SK-N-DZ (cell line): ENCODE results near the gene TBCD.
A peak's percentile ranks its signal among the peaks of the same experiment; 100 is the strongest.

Experiments
- DNase-seq: peaks from one replicate; pipeline ENCODE4 v3.0.0-alpha.2; 2015; ENCODE audit warnings: low spot score

Gene TBCD

DNA sequence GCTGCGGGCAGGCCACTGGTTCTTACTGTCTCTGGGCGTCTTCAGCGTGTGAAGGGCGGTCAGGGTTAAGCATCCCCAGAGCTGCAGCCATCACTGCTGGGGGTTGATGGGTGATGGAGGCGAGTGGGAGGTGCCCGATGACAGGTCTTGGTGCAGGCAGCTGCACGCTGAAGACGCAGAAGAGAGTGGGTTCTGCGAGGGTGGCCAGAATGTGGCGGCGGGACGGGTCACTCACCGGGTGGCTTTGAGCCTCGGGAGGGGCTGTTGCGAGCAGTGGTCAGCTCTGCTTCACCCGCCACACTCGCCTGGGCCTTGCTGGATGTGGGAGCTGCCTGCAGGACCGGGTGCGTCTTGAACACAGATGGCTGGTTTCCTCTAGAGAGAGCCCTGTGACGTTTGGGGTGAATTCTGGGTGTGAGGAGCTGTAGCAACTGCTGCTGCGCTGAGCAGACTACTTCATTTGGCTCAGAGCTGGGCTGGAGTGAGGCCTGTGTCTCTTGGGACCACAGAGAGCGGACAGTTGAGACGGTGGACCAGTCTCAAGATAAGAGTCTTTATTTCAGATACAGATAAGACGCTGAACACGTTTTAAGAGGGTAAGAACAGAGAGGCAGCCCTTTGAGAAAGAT is 132.6 kb downstream of the TBCD start:
- DNase-seq, result peak; percentile 61

DNA sequence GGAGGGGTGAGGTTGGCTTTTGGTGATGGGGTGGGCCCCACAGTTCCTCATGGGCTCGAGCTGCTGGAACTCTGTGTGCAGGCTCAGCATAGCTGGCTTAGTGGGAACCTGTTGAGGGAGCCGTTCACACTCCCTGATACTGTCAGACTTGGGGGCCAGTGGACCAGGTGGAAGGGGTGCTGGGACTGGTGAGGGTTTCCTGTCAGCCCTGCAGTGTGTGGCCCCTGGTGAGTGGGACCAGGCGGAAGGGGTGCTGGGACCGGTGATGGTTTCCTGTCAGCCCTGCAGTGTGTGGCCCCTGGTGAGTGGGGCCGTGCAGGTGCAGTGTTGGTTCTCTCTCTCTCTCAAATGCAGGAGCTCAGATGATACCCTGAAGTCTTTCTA is 133.1 kb downstream of the TBCD start:
- no peak for DNase-seq

DNA sequence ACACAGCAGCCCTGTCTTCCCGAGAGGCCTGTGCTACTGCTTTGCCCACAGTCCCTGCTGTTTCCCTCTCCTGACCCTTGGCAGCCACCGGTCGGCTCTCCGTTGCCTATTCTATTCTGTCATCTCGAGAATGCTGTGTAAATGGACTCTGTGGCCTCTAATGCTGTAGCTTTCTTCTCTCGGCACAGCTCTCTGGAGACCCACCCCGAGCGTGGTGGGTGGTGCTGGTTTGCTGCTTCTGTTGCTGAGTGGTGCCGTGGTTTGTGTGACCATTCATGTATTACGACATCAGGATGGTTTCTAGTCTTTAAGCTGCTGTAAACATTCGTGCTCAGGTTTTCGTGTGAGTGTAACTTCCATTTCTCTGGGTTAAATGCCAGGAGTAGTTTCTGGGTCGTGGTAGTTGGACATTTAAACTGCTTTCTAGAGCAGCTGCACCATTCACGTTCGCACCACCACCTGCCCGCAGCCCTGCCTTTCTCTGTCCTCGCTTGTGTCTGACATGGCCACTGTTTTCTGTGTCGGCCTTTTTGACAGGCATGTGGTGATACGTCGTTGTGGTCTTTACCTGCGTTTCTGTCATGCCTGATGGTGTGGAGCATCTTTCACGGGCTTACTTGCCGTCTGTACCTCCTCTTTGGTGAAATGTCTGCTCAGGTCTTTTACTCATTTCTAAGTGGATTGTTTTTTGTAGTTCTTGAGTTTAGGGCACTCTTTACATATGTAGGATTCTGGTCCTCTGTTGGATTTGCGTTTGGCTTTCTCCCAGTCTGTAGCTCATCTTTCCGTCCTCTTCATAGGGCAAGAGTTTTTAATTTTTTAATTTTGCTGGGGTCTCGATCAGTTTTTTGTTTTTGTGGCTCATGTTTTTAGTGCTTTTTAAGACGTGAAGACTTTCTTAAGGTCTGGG is 135.6 kb downstream of the TBCD start:
- no peak for DNase-seq

DNA sequence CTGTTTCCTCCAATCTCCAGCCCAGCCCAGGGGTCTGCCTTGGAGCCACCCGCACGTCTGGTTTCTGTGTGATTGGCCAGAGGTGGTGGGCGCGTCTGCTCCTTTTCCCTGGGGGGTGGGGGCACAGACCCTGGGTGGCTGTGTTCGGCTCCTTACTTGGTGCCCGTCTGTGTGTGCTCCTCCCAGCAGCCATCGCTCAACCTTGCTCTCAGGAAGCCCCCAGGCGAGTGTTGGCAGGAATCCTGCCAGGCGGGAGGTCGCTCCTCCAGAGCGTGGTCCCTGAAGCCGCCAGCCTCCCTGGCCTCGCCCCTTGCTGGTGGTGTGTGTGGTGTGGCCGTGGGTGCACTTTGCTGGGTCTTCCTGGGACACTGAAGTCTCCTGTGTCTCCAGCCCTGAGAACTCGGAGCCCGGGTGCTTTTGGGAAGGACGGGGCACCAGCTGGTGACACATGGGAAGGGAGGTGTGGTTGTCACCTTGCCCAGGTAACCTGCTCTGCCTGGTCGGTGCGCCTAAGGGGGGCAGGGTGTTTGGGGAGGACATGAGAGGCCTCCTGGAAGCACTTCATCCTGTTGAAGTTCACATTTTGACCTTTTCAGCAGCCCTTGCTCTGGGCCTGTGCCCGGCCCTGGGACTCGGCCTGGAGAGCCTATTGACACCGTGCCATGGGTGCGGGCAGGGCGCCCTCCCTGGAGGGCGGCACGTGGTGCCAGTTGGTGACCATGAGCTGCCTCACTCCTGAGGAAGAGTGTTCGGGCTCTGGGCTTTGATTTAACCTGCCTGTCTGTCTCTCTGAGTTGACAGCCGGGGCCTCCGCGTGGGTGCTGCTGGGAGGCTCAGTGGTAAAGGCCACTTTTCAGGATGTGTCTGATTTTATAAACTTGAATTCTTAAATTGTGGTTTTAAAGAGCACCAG is 137.0 kb downstream of the TBCD start:
- DNase-seq, result no peak

DNA sequence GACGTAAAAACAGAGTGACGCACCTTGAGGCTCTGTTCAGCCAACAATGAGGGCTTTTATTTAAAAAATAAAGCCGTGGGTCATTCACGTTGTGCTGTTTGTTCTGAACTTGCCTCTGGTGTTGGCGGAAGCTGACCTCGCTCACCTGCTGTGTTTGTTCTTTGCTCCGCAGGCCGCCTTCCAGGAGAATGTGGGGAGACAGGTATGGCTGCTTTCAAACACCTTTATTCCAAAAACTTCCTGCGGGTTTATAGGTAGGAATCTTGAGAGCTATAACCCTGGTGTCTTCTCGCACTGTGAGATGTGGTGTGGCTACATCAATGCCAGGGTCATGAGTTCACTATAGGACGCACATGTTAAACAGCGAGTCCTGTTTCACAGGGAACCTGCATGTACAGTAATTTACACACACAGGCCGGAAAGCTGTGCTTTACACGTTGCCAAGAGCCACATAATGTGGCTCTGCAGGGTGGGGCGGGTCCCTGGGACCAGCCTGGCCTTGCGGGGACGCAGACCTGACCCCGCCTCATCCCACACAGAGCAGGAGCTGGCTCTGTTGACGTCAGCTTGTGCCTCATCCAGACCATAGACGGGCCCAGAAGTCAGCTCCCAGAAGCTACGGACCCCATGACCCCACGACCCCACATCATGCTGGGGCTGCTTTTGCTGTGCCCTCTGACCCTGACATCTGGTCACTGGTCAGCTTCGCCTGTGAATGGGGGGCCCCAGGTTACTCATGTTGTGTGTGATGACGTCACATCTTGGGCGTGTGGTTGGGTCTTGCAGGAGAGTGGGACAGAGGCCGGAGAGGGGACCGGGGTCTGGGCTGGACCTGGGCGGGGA is 137.9 kb downstream of the TBCD start:
- DNase-seq, result no peak

DNA sequence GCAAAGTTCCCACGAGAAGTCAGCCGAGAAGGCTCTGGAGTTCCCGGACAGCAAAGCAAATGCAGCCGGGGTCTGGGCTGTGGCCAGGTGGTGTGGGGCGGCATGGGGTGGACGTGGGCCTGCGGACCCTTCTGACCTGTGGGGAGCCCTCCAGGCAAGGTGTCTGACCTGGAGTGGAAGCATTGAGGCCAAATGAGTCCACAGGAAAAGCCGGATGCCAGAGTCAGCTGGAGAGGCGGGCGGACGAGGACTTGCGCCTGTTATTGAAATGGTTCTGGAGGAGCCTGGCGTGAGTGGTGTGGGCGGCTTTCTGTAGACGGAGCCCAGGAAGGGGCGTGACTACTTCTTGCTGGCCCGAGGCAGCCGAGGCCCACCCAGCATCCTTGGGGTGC is 138.5 kb downstream of the TBCD start:
- no peak for DNase-seq

DNA sequence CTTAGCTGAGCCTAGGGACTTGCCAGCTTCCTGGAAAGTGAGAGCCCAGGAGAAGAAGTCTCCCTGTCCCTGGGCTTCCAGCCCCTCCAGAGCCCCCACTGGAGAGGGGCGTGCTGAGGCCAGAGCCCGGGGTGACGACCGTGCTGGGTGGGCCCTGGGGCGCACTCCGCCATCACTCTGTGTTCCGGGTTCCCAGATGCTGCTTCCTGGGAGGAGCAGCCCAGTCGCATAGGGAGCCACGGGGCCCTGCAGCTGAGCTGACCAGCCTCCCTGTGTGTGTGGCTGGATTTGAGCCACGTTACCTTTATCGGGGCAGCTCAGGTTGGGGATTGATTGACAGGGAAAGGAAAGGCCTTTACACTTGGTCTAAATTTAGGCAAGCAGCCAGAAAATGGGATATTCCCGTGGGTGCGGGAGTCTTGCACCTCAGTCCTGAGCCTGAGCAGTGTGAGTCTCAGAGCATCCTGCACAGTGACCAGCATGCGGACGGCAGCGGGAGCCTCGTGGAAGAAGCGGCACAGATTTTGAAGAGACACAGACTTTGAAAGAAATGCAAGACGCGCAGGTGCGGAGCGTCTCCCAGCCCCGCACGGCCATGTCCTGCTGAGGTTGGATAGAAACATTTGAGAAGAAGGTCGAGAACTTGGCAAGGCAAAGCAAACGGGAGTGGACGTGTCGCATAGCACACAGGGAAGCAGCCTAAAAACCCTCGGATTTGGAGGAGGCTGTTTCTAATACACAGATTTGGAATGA is 139.2 kb downstream of the TBCD start:
- no peak for DNase-seq

DNA sequence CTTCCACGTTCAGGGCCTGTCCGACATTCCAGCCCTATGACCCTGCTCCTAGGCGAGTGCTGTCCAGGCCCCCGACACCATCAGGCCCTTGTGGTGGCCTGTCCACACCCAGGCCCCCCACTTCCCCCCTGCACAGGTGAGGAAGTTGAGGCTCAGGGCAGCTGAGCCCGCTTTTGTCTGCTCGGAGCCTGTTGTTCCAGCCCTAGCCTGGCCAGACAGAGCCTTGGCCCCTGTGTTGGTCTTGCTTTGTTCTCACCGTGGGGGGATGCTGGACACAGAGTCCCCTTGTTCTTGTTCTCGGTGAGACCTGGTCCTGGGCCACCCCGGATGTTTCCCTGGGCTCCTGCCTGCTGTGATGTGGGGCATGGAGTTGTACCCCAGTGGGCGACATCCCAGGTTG is 140.0 kb downstream of the TBCD start:
- no peak for DNase-seq

DNA sequence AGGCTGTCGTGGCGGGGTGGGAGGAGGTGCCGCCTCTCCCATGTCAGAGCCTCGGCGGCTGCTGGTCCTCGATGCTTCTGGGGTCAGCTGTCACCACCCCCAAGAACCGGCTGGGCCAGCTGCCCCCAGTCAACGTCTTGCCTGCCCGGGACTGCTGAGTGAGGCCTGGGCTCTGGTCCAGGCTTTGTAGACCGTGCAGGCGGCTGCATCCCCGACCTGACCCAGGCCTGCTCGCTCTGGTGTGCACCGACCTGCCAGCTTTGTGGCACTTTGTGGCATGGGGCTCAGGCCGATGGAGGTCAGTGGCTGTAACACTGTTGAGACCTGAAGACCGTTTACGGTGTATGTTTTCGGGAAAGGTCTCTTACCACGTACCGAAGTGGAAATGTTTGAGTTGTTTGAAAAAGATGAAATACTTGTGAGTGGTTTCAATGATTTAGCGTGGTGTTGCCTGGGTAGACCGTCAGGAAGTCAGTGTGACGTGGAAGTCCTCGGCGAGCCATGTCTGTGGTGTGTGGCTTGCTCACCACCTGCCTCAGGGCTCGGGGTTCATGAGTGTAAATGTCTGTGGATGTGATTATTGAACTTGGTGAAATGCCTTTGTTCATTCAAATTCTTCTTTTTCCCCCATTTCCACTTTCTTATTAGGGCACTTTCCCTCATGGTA is 141.2 kb downstream of the TBCD start:
- DNase-seq, result no peak

DNA sequence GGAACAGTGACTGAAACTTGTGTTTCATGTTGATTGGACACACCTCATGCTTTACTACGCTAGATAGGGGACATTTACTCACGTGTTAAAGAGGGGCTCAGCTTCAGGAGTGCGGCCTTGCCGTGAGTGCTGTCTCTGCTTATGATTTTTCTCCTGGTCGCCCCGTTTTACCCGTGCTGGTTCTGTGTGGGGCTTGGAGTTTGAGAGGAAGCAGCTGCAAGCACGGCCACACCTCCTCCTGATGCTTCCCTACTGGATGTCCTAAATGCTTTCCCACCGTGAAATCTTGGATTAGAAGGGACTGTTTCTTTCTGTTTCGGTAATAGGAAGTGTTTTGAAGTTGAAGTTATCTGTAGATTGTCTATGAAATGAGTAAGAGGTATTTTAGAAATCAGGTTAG is 141.9 kb downstream of the TBCD start:
- DNase-seq, result no peak

DNA sequence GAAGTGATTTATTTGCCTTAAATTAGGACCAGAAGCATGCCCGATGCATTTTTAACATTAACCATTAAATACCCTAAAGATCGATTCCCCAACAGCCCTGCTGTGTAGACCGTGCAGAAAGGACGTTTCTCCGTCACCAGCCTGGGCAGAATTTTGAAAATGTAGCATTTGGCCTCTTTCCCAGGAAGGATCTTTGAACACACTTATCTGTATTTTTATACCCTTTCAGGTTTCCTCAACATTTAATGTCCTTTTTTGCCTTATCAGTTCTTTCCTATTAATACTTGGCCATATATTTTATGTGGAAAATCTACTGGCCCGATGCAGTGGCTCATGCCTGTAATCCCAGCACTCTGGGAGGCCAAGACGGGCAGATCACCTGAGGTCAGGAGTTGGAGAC is 142.5 kb downstream of the TBCD start:
- no peak for DNase-seq

DNA sequence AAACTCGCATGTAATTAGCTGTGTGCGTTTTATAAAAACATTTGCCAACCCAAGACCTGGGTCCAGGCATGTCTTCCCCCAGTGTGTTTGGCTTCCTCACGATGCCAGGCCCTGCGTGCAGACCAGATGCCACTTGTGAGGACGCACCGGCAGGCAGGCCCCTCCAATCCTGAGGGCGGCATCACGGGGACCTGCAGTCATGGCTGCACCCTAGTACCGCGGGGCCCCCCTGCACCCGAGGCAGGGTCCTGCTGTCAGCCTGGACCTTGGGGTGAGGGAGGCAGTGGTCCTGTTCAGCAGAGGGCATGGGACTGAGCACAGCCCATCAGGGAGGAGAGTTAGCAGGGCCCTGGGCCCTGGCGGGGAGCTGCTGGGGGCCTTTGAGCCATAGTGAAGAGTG is 143.2 kb downstream of the TBCD start:
- no peak for DNase-seq

DNA sequence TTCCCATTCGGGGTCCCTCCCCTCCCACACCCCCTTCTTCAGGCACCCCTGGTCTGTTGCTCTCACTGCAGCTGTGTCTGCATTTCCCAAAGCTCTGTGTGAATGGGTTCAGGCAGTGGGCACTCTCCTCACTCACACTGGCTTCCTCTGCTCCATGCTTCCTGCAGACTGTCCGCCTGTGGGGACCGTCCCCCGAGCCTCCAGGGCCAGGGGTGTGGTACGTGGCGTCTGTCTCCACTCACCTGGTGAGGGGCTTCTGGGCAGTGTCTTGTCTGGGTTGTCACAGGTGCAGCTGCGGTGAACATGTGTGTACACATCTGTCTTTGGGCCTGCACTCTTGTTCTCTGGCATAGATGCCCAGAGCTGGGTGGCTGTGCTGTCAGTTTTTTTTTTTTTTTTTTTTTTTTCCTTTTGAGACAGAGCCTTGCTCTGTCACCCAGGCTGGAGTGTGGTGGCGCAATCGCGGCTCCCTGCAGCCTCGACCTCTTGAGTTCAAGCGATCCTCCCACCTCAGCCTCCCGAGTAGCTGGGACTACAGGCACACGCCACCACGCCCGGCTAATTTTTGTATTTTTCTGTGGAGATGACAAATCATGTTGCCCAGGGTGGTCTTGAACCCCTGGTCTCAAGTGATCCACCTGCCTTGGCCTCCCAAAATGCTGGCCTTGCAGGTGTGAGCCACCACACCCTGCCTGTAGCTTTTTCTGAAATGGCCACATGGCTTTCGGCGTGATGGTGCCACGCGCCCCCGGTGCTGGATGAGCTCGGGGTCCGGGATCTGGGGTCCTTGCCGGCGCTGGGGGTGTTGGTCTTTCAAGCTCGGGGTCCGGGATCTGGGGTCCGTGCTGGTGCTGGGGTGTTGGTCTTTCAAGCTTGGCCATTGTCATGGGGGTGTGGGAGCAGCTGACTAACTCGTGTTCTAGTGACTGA is 144.5 kb downstream of the TBCD start:
- DNase-seq, result no peak

DNA sequence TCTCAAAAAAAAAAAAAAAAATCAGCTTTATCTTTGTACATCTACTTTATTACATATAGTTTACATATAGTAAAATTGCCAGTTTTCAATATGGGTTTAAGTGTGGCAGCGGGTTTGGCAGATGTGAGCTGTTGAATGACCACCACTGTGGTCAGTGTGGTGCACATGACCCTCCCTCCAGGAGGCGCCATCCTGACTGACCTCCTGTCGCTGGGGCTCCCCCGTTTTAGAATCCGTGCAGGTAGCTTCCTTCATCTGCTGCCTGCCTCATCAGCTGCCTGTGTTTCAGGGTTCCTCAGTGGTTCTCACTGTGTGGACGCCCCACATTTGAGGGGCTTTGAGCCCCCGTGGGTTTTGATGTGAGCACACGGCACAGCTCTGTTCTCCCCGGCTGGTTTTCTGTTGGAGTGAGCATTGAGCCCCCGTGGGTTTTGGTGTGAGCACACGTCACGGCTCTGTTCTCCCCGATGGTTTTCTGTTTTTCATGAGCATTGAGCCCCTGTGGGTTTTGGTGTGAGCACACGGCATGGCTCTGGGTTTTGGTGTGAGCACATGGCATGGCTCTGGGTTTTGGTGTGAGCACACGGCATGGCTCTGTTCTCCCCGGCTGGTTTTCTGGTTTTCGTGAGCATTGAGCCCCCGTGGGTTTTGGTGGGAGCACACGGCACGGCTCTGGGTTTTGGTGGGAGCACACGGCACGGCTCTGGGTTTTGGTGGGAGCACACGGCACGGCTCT is 145.8 kb downstream of the TBCD start:
- no peak for DNase-seq

DNA sequence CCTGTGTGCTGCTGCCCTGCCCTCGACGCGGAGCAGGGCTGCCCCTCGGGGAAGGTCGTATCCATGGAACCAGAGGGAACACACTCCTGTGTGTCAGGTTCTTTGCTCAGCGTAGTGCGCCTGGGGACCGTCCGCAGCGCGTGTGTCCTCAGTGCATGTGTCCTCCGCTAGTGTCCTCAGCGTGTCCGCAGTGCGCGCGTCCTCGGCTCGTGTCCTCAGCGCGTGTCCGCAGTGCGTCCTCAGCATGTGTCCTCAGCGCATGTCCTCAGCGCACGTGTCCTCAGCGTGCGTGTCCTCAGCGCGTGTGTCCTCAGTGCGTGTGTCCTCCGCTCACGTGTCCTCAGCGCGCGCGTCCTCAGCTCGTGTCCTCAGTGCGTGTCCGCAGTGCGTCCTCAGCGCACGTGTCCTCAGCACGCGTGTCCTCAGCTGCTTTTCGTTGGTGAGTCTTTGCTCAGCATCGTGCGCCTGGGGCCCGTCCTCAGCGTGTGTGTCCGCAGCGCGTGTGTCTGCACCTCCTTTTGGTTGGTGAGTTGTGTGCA is 147.2 kb downstream of the TBCD start:
- no peak for DNase-seq

DNA sequence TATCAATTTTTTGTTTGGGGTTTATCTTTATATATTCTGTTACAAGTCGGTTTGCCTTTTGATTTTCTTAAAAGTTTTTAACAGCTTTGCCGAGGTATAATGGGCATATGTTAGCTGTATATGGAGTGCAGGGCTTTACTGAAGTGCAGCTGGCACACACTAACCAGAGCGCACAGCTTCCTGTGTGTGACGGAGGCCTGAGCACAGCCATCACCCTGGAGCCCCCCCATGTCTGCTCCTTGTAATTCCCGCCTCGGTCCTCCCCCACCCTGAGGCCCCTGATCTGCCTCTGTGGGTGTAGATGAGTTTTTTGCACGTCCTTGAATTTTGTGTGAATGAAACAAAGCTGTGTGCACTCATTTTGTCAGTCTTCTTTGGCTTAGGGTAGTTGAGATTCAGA is 148.1 kb downstream of the TBCD start:
- DNase-seq, result no peak

DNA sequence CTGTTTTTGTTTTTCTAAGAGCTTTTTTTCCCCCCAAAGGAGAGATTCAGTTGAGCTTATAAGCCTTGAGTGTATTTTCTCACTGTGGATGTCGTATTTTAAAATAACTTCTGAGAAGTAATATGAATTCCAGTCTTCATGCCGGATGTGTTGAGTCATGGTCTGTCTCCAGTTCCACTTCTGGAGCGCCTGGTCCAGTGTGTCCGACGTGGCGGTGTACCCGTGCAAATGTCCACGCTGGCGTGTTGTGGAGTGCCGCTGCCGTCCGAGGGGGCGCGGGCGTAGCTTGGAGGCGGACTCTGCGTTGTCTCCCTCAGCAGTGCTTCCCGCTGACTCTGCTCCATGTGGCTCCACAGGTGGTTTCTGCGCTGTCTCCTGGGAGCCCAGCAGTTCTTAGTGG is 148.9 kb downstream of the TBCD start:
- DNase-seq, result no peak

DNA sequence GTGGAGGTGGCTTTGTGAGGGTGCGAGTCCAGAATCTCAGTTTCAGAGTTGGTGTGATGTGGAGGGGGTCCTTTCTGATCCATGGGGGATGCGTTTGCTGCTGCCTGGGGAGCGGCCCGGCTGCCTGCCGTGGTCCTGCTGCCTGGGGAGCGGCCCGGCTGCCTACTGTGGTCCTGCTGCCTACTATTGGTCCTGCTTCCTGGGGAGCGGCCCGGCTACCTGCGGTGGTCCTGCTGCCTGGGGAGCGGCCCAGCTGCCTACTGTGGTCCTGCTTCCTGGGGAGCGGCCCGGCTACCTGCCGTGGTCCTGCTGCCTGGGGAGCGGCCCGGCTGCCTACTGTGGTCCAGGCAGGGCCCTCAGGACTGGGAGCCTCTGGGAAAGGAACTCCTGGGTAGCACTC is 149.5 kb downstream of the TBCD start:
- DNase-seq, result no peak
